GM23338 (cell line): ENCODE results near the gene TMEM37. TPM values are rescaled to one million over a fixed set of nuclear protein-coding genes. Genes with fewer than 3 reads are reported as not detected.

Source experiments
- CREB1 ChIP-seq: fragments of 250-450 bp; sonication (Bioruptor Pico); IDR thresholded peaks from 2 replicates; pipeline ENCODE4 v1.5.0; 2020; ENCODE audit warnings: low read depth, mild to moderate bottlenecking, moderate library complexity
- EZH2phosphoT487 ChIP-seq: fragments of 200-600 bp; sonication (generic); IDR thresholded peaks from one replicate; pipeline ENCODE4 v1.8.1; 2018; ENCODE audit warnings: antibody characterized with exemption; ENCODE audit not compliant: unreplicated experiment
- JUNB ChIP-seq: IDR thresholded peaks from one replicate; pipeline ENCODE4 v1.6.1; 2016; ENCODE audit warnings: antibody characterized with exemption; ENCODE audit not compliant: unreplicated experiment
- REST ChIP-seq: IDR thresholded peaks from one replicate; pipeline ENCODE4 v1.6.1; 2018; ENCODE audit warnings: antibody characterized with exemption; ENCODE audit not compliant: unreplicated experiment
- STAT1 ChIP-seq: IDR thresholded peaks from one replicate; pipeline ENCODE4 v1.6.1; 2016; ENCODE audit warnings: antibody characterized with exemption; ENCODE audit not compliant: unreplicated experiment
- ZNF462 ChIP-seq: fragments of 250-450 bp; sonication (Bioruptor Pico); IDR thresholded peaks from 2 replicates; pipeline ENCODE4 v1.5.0; 2020; ENCODE audit warnings: mild to moderate bottlenecking, moderate library complexity
- polyA plus RNA-seq: library from polyadenylated mRNA; unstranded; fragments of >200 nt; fragmentation: Nextera tagmentation; extraction: Ambion mirVana; gene quantifications from 2 replicates; pipeline ENCODE4 v1.2.1, GENCODE V29; 2016
- total RNA-seq: library from RNA; depleted of rRNA; stranded (reverse); fragments of >200 nt; shearing (Covaris generic); gene quantifications from 2 replicates; pipeline ENCODE4 v1.2.3, GENCODE V29; 2014

The TMEM37 gene
- total and polyA plus RNA-seq, 2 experiments from 2014 or later, result 8.6 to 8.8 TPM

GRCh38 chr2:119383410-119384140, 48.1 kb upstream of the TMEM37 start (continued):
- TF ChIP-seq ZNF462 (CRISPR knock-in tag), result no peak
- no peak for TF ChIP-seq STAT1
- no peak for TF ChIP-seq CREB1 (CRISPR knock-in tag)
- TF ChIP-seq REST, result no peak
- TF ChIP-seq JUNB, result no peak
- no peak for TF ChIP-seq EZH2phosphoT487
